ENCODE results near the gene KLHL18. TPM values are rescaled to one million over a fixed set of nuclear protein-coding genes. Genes with fewer than 3 reads are reported as not detected.
"Not testable (repeated sequence)": the region's sequence is repeated elsewhere in the genome, so short reads cannot be mapped to it uniquely, and the experiment has no call there.

KLHL18 gene
- total RNA-seq, 4 donors from 2014 or later: 10.4 to 18.1 (median 16.5) TPM

DNA sequence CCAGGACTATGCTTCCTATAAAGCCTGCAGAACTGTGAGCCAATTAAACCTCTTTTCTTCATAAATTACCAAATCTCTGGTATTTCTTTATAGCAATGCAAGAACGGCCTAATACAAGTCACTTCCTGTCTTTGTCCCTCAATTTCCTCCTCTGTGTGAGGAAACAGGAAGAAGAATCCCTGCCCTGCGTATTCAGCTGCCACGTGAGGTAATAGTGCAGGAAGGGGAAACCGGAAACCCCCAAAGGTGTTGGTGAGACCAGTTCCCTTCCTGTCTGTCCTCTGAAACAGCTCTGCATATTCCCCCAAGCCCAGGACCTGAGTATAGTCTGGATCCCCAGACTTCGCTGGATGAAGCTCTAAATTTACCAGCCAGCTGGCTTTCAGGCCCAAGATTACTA is 80.0 kb downstream of the KLHL18 start:
- TF ChIP-seq POLR2AphosphoS5 (IDR thresholded peaks at IDR 0.05) (no peak), POLR2A (IDR thresholded peaks at IDR 0.05; ENCODE audit: low read depth) (no peak), EP300 (IDR thresholded peaks at IDR 0.05) (no peak)
- TF ChIP-seq, protein P1, sequence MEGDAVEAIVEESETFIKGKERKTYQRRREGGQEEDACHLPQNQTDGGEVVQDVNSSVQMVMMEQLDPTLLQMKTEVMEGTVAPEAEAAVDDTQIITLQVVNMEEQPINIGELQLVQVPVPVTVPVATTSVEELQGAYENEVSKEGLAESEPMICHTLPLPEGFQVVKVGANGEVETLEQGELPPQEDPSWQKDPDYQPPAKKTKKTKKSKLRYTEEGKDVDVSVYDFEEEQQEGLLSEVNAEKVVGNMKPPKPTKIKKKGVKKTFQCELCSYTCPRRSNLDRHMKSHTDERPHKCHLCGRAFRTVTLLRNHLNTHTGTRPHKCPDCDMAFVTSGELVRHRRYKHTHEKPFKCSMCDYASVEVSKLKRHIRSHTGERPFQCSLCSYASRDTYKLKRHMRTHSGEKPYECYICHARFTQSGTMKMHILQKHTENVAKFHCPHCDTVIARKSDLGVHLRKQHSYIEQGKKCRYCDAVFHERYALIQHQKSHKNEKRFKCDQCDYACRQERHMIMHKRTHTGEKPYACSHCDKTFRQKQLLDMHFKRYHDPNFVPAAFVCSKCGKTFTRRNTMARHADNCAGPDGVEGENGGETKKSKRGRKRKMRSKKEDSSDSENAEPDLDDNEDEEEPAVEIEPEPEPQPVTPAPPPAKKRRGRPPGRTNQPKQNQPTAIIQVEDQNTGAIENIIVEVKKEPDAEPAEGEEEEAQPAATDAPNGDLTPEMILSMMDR (IDR thresholded peaks at IDR 0.05): no peak
- peaks cover 0 to 23% (median 17%) of the 10 kb centered on the region in 4 donors for H3K9me3 ChIP-seq
- peak overlapping the region in 2 of 4 donors; percentile 23 to 28 for H3K27ac ChIP-seq (replicated peaks in 1 of 4)
- peaks cover 0 to 12% (median 7%) of the 10 kb centered on the region in 4 donors for H3K4me1 ChIP-seq
- no peak overlapping the region for H3K4me3 ChIP-seq
- no peak for DNase-seq (ENCODE audit: extremely low spot score)
- intact Hi-C loops (cut with DNase I): no loop called here
- no peaks in the 10 kb centered on the region for H3K27me3 ChIP-seq
- 71% methylated on average over 5 of the region's 5 CpGs for WGBS
- no peaks in the 10 kb centered on the region for H3K36me3 ChIP-seq

DNA sequence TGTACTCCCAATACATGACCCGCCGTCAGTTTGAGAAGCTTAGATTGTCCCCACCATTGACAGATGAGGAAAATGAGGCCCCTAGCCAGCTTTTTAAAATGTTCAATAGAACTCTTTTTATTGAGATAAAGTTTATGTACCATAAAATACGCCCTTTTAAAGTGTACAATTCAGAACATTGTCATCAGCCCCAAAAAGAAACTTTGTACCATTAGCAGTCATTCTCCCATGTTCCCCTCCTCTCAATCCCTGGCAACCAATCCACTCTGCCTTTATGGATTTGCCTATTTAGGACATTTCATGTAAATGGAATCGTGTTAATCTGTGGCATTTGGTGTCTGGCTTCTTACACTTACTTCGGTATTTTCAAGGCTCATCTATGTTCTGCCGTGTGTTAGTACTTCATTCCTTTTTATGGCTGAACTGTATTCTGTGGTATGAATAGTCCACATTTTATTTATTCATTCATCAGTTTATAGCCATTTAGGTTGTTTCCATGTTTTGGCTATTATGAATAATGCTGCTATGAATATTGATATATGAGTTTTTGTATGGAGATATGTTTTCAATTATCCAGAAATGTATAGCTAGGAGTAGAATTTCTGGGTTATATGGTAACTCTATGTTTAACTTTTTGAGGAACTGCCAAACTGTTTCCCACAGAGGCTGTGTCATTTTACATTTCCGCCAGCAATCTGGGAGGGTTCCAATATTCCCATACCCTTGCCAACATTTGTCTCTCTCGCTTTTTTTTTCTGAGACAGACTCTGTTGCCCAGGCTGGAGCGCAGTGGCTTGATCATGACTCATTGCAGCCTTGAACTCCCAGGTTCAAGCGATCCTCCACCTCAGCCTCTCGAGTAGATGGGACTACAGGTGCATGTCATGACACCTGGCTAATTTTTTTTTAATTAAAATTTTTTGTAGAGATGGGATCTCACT is 82.7 kb downstream of the KLHL18 start:
- Histone ChIP-seq H3K4me3 (no peak overlapping the region), H3K27ac (replicated peaks in 1 of 4) (peak overlapping the region in 3 of 4 donors; percentile 13 to 28 (median 14)), H3K27me3 (peaks cover 0 to 8% (median 0%) of the 10 kb centered on the region in 4 donors), H3K4me1 (peaks cover 0 to 12% (median 7%) of the 10 kb centered on the region in 4 donors), H3K36me3 (no peaks in the 10 kb centered on the region), H3K9me3 (no peaks in the 10 kb centered on the region)
- intact Hi-C loops (cut with DNase I): no loop called here
- no peak for DNase-seq (ENCODE audit: extremely low spot score)
- TF ChIP-seq EP300 (IDR thresholded peaks at IDR 0.05) (no peak), POLR2A (IDR thresholded peaks at IDR 0.05; ENCODE audit: low read depth) (no peak), POLR2AphosphoS5 (IDR thresholded peaks at IDR 0.05) (no peak)
- TF ChIP-seq, protein P1 (IDR thresholded peaks at IDR 0.05): no peak
- 54% methylated on average over 11 of the region's 11 CpGs for WGBS

DNA sequence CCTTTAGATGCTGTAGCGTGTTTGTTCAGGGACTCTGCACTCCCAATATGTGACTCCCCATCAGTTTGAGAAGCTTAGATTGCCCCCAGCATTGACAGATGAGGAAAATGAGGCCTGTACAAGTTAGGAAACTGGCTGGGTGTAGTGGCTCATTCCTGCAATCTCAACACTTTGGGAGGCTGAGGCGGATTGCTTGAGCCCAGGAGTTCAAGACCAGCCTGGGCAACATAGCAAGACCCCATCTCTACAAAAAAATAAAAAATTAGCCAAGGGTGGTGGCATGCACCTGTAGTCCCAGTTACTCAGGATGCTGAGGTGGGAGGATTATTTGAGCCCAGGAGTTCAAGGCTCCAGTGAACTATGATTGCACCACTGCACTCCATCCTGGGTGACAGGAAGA is 84.1 kb downstream of the KLHL18 start:
- 95% methylated on average over 2 of the region's 2 CpGs for WGBS
- no peaks in the 10 kb centered on the region for H3K36me3 ChIP-seq
- peaks cover 0 to 12% (median 7%) of the 10 kb centered on the region in 4 donors for H3K4me1 ChIP-seq
- H3K4me3 ChIP-seq: no peak overlapping the region
- H3K27ac ChIP-seq (replicated peaks in 1 of 4): no peak overlapping the region
- intact Hi-C loops (cut with DNase I): no loop called here
- no peaks in the 10 kb centered on the region for H3K9me3 ChIP-seq
- no peak for DNase-seq (ENCODE audit: extremely low spot score)
- TF ChIP-seq EP300 (IDR thresholded peaks at IDR 0.05) (no peak), POLR2AphosphoS5 (IDR thresholded peaks at IDR 0.05) (no peak), POLR2A (IDR thresholded peaks at IDR 0.05; ENCODE audit: low read depth) (no peak)
- TF ChIP-seq, protein P1 (IDR thresholded peaks at IDR 0.05): no peak
- H3K27me3 ChIP-seq: peaks cover 0 to 21% (median 0%) of the 10 kb centered on the region in 4 donors

DNA sequence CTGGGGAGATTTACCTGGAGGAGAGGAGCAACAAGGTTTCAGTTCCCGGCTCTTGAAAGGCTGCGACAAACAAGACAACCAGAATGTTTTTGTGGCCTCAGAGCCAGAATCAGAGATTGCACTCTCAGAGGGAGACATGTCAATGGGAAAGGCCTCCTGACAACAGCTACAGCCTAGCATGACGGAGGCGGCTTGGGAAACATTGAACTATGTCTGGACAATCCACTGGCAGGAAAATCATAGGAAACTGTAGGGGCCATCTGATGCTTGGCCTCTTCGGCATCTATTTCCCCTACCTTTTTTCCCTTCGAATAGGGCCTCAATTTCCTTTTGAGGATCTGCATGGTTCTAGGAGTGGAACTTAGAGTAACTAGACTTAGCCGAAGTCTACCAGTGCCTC is 84.9 kb downstream of the KLHL18 start:
- Histone ChIP-seq H3K27me3 (peaks cover 0 to 21% (median 0%) of the 10 kb centered on the region in 4 donors), H3K36me3 (no peaks in the 10 kb centered on the region), H3K4me1 (peaks cover 0 to 12% (median 7%) of the 10 kb centered on the region in 4 donors), H3K27ac (replicated peaks in 1 of 4) (no peak overlapping the region), H3K9me3 (no peaks in the 10 kb centered on the region), H3K4me3 (no peak overlapping the region)
- WGBS: 91% methylated on average over 7 of the region's 7 CpGs
- DNase-seq (ENCODE audit: extremely low spot score): no peak
- TF ChIP-seq POLR2A (IDR thresholded peaks at IDR 0.05; ENCODE audit: low read depth): no peak
- TF ChIP-seq POLR2AphosphoS5 (IDR thresholded peaks at IDR 0.05): no peak
- TF ChIP-seq, protein P1 (IDR thresholded peaks at IDR 0.05): no peak
- TF ChIP-seq EP300 (IDR thresholded peaks at IDR 0.05): no peak
- intact Hi-C loops (cut with DNase I): no loop called here

DNA sequence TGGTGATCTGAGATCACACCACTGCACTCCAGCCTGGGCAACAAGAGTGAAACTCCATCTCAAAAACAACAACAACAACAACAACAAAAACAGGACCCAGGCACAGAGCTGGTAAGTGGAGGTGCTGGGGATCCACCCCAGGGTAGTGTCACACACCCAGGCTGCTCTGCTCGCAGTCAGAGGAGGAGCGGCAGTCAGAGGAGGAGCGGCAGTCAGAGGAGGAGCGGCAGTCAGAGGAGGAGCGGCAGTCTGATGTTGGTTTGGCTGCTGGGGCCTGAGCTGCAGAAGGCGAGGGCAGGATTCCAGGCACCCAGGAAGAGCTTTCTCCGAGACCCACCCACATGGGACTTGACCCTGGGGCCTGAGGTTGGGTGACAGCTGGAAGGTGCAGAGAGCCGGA is 87.3 kb downstream of the KLHL18 start:
- WGBS: 83% methylated on average over 7 of the region's 8 CpGs
- peaks cover 0 to 21% (median 0%) of the 10 kb centered on the region in 4 donors for H3K27me3 ChIP-seq

More for the DNA sequence above, 87.3 kb downstream of the KLHL18 start:
- DNase-seq (ENCODE audit: extremely low spot score); intact Hi-C loops (cut with DNase I); H3K9me3 ChIP-seq; H3K4me3 ChIP-seq; H3K36me3 ChIP-seq; H3K27ac ChIP-seq (replicated peaks in 1 of 4): not testable (repeated sequence)
- peaks cover 0 to 12% (median 7%) of the 10 kb centered on the region in 4 donors for H3K4me1 ChIP-seq

Data from esophagus muscularis mucosa (tissue), 4 donors.